Nephron progenitor cell (in vitro differentiated cells): ENCODE results near the gene PSMA7.

Source experiments
- DNase-seq: peaks from one replicate; pipeline ENCODE4 v3.0.0; 2021
- H3K27ac Mint-ChIP-seq: 2 replicates; pipeline ENCODE4 v1.8.0; 2021; ENCODE audit warnings: mild to moderate bottlenecking, moderate library complexity, mixed read lengths
- H3K27me3 Mint-ChIP-seq: 2 replicates; pipeline ENCODE4 v1.8.0; 2021; ENCODE audit warnings: mild to moderate bottlenecking, low read depth, mixed read lengths; ENCODE audit not compliant: poor library complexity
- H3K36me3 Mint-ChIP-seq: 2 replicates; pipeline ENCODE4 v1.8.0; 2021; ENCODE audit warnings: low read depth, mixed read lengths
- H3K4me1 Mint-ChIP-seq: 2 replicates; pipeline ENCODE4 v1.8.0; 2021; ENCODE audit warnings: mixed read lengths
- H3K4me3 Mint-ChIP-seq: 2 replicates; pipeline ENCODE4 v1.8.0; 2021; ENCODE audit warnings: mild to moderate bottlenecking, moderate library complexity, mixed read lengths
- H3K9me3 Mint-ChIP-seq: 2 replicates; pipeline ENCODE4 v1.8.0; 2021; ENCODE audit warnings: mild to moderate bottlenecking, moderate library complexity, mixed read lengths
- CTCF ChIP-seq: fragments of 200-600 bp; sonication (generic); IDR thresholded peaks from 2 replicates; pipeline ENCODE4 v1.5.0; 2021; ENCODE audit warnings: antibody characterized with exemption

The PSMA7 gene

GRCh38 chr20:62138912-62139311 is 4.3 kb downstream of the PSMA7 start:
- Mint-ChIP-seq H3K9me3 (no peaks in the 10 kb centered on the region), H3K27ac (peak overlapping the region; percentile 32), H3K4me1 (peaks cover 24% of the 10 kb centered on the region), H3K36me3 (peaks cover 47% of the 10 kb centered on the region), H3K27me3 (peaks cover 3% of the 10 kb centered on the region), H3K4me3 (no peak overlapping the region)
- no peak for DNase-seq
- TF ChIP-seq CTCF, result no peak

- Mint-ChIP-seq H3K27ac (peak overlapping the region; percentile 92), H3K9me3 (no peaks in the 10 kb centered on the region), H3K4me3 (no peak overlapping the region), H3K36me3 (peaks cover 48% of the 10 kb centered on the region), H3K4me1 (peaks cover 24% of the 10 kb centered on the region), H3K27me3 (peaks cover 3% of the 10 kb centered on the region)
- no peak for TF ChIP-seq CTCF
- DNase-seq, result no peak
These were observed 5.0 kb downstream of the PSMA7 start for GRCh38 chr20:62138204-62138543.

GRCh38 chr20:62137478-62138203 is 5.6 kb downstream of the PSMA7 start:
- DNase-seq, result no peak
- no peak for TF ChIP-seq CTCF
- H3K9me3 Mint-ChIP-seq, result no peaks in the 10 kb centered on the region
- peaks cover 48% of the 10 kb centered on the region for H3K36me3 Mint-ChIP-seq
- peaks cover 24% of the 10 kb centered on the region for H3K4me1 Mint-ChIP-seq
- peaks cover 3% of the 10 kb centered on the region for H3K27me3 Mint-ChIP-seq
- H3K4me3 Mint-ChIP-seq, result no peak overlapping the region
- peak overlapping the region; percentile 92 for H3K27ac Mint-ChIP-seq

GRCh38 chr20:62137092-62137384 is 6.2 kb downstream of the PSMA7 start:
- no peak overlapping the region for H3K4me3 Mint-ChIP-seq
- peaks cover 54% of the 10 kb centered on the region for H3K36me3 Mint-ChIP-seq
- H3K27ac Mint-ChIP-seq, result peak overlapping the region; percentile 44
- no peak for DNase-seq
- no peaks in the 10 kb centered on the region for H3K9me3 Mint-ChIP-seq
- H3K4me1 Mint-ChIP-seq, result peaks cover 20% of the 10 kb centered on the region
- peaks cover 3% of the 10 kb centered on the region for H3K27me3 Mint-ChIP-seq
- TF ChIP-seq CTCF, result peak; percentile 21

GRCh38 chr20:62136283-62137091 is 6.7 kb downstream of the PSMA7 start:
- no peak overlapping the region for H3K4me3 Mint-ChIP-seq
- H3K4me1 Mint-ChIP-seq, result peaks cover 14% of the 10 kb centered on the region

More at GRCh38 chr20:62136283-62137091, 6.7 kb downstream of the PSMA7 start:
- Mint-ChIP-seq H3K36me3 (peaks cover 58% of the 10 kb centered on the region), H3K27ac (peak overlapping the region; percentile 92), H3K27me3 (peaks cover 3% of the 10 kb centered on the region), H3K9me3 (no peaks in the 10 kb centered on the region)
- peak; percentile 76 for TF ChIP-seq CTCF
- peak; percentile 67 for DNase-seq
